NT2/D1 (cell line): ENCODE data around the gene KLHL26.
A peak's percentile ranks its signal among the peaks of the same experiment; 100 is the strongest.

Source experiments
- DNase-seq: peaks from one replicate; pipeline ENCODE4 v3.0.0-alpha.2; 2011; ENCODE audit warnings: low read depth, low spot score
- H3K27me3 ChIP-seq: 2 replicates; pipeline ENCODE4 v1.6.0; 2011; ENCODE audit warnings: mild to moderate bottlenecking; ENCODE audit not compliant: insufficient read length, insufficient read depth
- H3K36me3 ChIP-seq: 2 replicates; pipeline ENCODE4 v1.6.1; 2011; ENCODE audit warnings: mild to moderate bottlenecking, low read length, mixed read lengths; ENCODE audit not compliant: insufficient read depth, insufficient read length
- H3K4me1 ChIP-seq: 2 replicates; pipeline ENCODE4 v1.5.1; 2011; ENCODE audit not compliant: insufficient read depth, insufficient read length
- H3K4me3 ChIP-seq: 2 replicates; pipeline ENCODE4 v1.5.1; 2011; ENCODE audit warnings: low read depth; ENCODE audit not compliant: insufficient read length
- H3K9ac ChIP-seq: 2 replicates; pipeline ENCODE4 v1.6.0; 2011; ENCODE audit warnings: low read depth; ENCODE audit not compliant: insufficient read length
- H3K9me3 ChIP-seq: 2 replicates; pipeline ENCODE4 v1.5.1; 2011; ENCODE audit warnings: mild to moderate bottlenecking, low read length; ENCODE audit not compliant: insufficient read depth
- SUZ12 ChIP-seq: IDR thresholded peaks from 2 replicates; pipeline ENCODE4 v1.6.1; 2011; ENCODE audit not compliant: insufficient read length, insufficient read depth; ENCODE audit errors: extremely low read depth
- YY1 ChIP-seq: IDR thresholded peaks from 2 replicates; pipeline ENCODE4 v1.6.1; 2011; ENCODE audit not compliant: insufficient read length, insufficient read depth
- ZNF274 ChIP-seq: IDR thresholded peaks from 2 replicates; pipeline ENCODE4 v1.6.1; 2011; ENCODE audit warnings: mild to moderate bottlenecking, low read depth, low read length

Gene KLHL26

GRCh38 chr19:18647371-18647767 is 10.5 kb downstream of the KLHL26 start:
- TF ChIP-seq ZNF274 (no peak), YY1 (no peak), SUZ12 (no peak)
- no peak overlapping the region for H3K9ac ChIP-seq
- no peaks in the 10 kb centered on the region for H3K36me3 ChIP-seq
- H3K4me1 ChIP-seq = peaks cover 42% of the 10 kb centered on the region
- H3K27me3 ChIP-seq = no peaks in the 10 kb centered on the region
- no peak overlapping the region for H3K4me3 ChIP-seq
- no peaks in the 10 kb centered on the region for H3K9me3 ChIP-seq
- no peak for DNase-seq

- H3K9me3 ChIP-seq = no peaks in the 10 kb centered on the region
- H3K4me1 ChIP-seq = peaks cover 42% of the 10 kb centered on the region
- TF ChIP-seq YY1 (no peak), ZNF274 (no peak), SUZ12 (no peak)
- no peak overlapping the region for H3K4me3 ChIP-seq
- H3K9ac ChIP-seq = no peak overlapping the region
- H3K36me3 ChIP-seq = no peaks in the 10 kb centered on the region
- no peaks in the 10 kb centered on the region for H3K27me3 ChIP-seq
- no peak for DNase-seq
Observed at GRCh38 chr19:18647807-18648206, 11.0 kb downstream of the KLHL26 start.

DNA sequence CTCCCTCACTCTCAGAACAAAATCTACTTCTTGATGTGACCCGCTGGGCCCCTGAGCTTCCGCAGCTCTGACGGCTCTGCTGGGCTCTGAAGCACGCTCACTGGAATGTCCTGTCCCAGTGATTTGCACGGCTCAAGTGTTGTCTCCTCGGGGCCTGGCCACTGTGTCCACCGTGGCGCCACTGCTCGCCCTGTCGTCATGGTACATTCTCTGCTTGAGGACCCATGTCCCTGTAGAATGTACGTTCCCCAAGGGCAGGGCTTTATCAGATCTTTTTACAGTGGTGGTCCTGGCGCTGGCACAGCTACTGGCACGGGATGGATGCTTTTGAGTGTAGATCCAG is 12.1 kb downstream of the KLHL26 start:
- H3K9me3 ChIP-seq = no peaks in the 10 kb centered on the region
- no peak for DNase-seq
- peaks cover 42% of the 10 kb centered on the region for H3K4me1 ChIP-seq
- peak overlapping the region; percentile 44 for H3K9ac ChIP-seq
- no peak overlapping the region for H3K4me3 ChIP-seq
- H3K27me3 ChIP-seq = no peaks in the 10 kb centered on the region
- no peaks in the 10 kb centered on the region for H3K36me3 ChIP-seq
- no peak for TF ChIP-seq SUZ12
- TF ChIP-seq ZNF274 = no peak
- no peak for TF ChIP-seq YY1

DNA sequence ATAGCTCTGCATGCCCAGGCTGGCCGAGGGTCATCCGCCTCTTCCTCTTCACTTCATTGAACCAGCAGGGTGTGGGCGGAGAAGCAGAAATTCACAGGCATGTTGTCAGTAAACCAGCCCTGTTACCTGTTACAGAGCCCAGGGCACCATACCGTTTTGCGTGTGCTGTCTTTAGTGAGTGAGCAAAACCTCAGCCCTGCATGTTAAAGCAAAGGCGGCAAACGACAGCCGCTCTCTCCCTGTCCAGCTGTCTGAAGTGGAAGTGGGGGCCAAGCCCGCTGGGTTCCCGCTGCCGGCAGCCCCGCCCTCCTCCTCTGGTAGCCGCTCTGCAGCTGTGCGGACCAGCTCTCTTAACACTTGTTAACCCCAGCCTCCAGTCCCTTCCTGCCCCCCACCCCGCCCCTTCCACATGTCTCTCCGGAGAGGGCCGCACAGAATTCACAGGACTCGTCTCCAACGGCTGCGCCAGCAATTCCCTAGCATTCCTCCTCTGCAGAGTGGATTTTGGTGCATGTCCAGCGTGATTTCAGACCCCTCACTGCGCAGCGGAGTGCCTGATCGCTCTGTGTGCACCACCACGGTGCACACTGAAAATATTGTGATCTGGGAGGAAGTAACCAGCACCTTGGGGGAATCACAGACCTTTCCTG is 12.7 kb downstream of the KLHL26 start:
- Histone ChIP-seq H3K9me3 (no peaks in the 10 kb centered on the region), H3K4me1 (peaks cover 42% of the 10 kb centered on the region), H3K4me3 (no peak overlapping the region), H3K36me3 (no peaks in the 10 kb centered on the region), H3K27me3 (no peaks in the 10 kb centered on the region), H3K9ac (peak overlapping the region; percentile 44)
- no peak for TF ChIP-seq YY1
- no peak for TF ChIP-seq ZNF274
- TF ChIP-seq SUZ12 = no peak
- no peak for DNase-seq

DNA sequence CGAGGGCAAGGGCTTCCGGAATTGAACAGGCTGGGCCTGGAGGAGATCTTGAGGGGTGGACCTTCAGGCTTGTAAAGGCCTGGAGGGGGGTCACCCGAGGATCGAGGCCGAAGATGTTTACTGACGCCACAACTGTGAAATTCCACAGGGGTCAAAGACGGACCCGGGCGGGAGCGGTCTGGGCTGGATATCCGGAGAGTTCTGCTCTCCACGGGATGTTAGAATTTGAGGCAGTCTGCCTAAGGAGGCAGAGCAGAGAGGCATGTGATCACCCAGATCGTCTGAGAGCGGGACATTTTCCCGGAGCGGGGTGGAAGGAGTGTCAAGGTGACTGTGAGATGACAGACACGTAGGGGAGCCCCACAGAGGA is 13.2 kb downstream of the KLHL26 start:
- no peaks in the 10 kb centered on the region for H3K36me3 ChIP-seq
- DNase-seq = no peak
- TF ChIP-seq ZNF274 = no peak
- TF ChIP-seq SUZ12 = no peak
- no peak for TF ChIP-seq YY1
- no peaks in the 10 kb centered on the region for H3K27me3 ChIP-seq
- peaks cover 40% of the 10 kb centered on the region for H3K4me1 ChIP-seq
- H3K9ac ChIP-seq = peak overlapping the region; percentile 29
- no peaks in the 10 kb centered on the region for H3K9me3 ChIP-seq
- no peak overlapping the region for H3K4me3 ChIP-seq

DNA sequence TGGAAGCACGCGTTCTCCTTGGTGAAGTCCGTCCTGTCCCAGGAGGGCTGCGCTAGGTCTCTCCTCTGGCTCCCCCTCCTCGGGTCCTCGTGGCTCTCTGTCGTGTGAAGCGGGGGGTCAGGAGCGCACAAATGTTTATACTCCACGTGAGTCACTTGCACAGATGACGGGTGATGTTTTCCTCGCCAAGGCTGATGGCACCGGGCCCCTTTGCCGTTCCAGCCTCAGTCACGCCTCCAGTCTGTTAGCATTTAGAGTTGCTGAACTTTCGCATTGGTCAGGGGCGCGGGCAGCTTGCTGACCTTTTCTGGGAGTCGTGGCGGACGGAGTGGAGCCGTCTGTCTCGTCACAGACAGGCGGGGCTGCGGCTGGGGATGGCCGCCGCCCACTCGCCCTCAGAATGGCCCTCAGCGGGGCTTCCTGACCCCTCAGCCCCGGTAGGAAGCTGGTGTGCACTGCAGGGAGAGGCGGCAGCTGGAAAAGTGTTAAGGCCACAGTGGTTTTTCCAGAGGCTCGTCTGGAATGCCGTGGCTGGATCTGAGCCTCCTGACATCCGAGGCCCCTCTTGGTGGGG is 13.7 kb downstream of the KLHL26 start:
- no peaks in the 10 kb centered on the region for H3K27me3 ChIP-seq
- H3K9ac ChIP-seq = peak overlapping the region; percentile 29
- no peak for DNase-seq
- no peak overlapping the region for H3K4me3 ChIP-seq
- no peaks in the 10 kb centered on the region for H3K9me3 ChIP-seq
- TF ChIP-seq SUZ12 (no peak), ZNF274 (no peak), YY1 (no peak)
- H3K36me3 ChIP-seq = no peaks in the 10 kb centered on the region
- peaks cover 37% of the 10 kb centered on the region for H3K4me1 ChIP-seq

DNA sequence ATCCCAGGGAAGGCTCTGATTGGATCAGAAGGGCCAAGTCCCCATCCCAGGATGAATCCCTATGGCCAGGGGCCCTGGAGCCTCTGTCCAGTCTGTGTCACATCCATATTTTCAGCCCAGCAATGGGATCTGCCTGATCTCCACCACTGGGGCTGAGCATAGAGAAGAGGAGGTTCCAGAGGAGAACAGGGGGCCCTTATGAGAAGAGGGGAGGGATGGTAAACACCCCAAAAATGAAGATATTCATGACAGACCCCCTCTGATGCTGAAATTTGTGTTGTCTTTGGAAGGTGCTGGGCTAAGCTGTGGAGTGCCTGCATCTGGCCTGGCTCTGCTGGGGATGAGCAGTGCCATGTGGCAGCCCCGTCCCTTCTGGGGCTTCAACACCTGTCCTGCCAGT is 14.5 kb downstream of the KLHL26 start:
- peaks cover 38% of the 10 kb centered on the region for H3K4me1 ChIP-seq
- no peak for TF ChIP-seq YY1
- TF ChIP-seq ZNF274 = no peak
- TF ChIP-seq SUZ12 = no peak
- no peak overlapping the region for H3K4me3 ChIP-seq

GRCh38 chr19:18651733-18652132 is 14.9 kb downstream of the KLHL26 start:
- H3K4me1 ChIP-seq = peaks cover 34% of the 10 kb centered on the region
- no peaks in the 10 kb centered on the region for H3K9me3 ChIP-seq
- TF ChIP-seq YY1 = no peak
- TF ChIP-seq ZNF274 = no peak
- no peak for TF ChIP-seq SUZ12
- H3K36me3 ChIP-seq = no peaks in the 10 kb centered on the region
- H3K9ac ChIP-seq = no peak overlapping the region
- no peak overlapping the region for H3K4me3 ChIP-seq
- no peaks in the 10 kb centered on the region for H3K27me3 ChIP-seq
- no peak for DNase-seq

More for the DNA sequence above, 14.5 kb downstream of the KLHL26 start:
- DNase-seq = no peak
- Histone ChIP-seq H3K27me3 (no peaks in the 10 kb centered on the region), H3K9ac (no peak overlapping the region), H3K9me3 (no peaks in the 10 kb centered on the region), H3K36me3 (no peaks in the 10 kb centered on the region)
